ENCODE results near the gene PDLIM3.
"Not testable (repeated sequence)": the region's sequence is repeated elsewhere in the genome, so short reads cannot be mapped to it uniquely, and the experiment has no call there.

The PDLIM3 gene

DNA sequence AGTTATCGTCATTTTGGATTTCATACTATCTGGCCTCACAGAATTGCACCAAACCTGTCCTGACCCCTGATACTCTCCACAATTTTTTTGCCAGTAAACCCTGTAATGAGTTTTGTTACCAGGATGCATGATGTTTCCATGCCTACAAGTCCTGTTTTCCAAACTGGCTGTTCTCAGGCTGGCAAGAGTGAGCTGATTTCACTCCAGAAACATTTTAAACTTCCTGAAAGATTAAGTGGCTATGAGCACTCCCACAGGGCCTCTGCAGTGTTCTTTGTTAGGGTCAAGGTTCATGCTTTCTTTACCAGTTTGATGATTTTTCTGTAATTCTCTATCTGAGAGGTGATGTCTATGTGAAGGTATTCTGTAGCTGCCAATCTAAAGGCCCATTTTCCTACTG, 31.7 kb upstream of the PDLIM3 start:
- no peaks in the 10 kb centered on the region for H3K36me3 ChIP-seq (ENCODE audit: insufficient read depth, low read length)
- H3K27me3 ChIP-seq (ENCODE audit: control insufficient read depth in 1 of 2, insufficient read depth in 2 of 2, low read length in 2 of 2): no peaks in the 10 kb centered on the region
- peak overlapping the region; percentile 89 for H3K27ac ChIP-seq (ENCODE audit: low read depth, low read length)
- H3K9me3 ChIP-seq (ENCODE audit: low read length): no peaks in the 10 kb centered on the region
- H3K4me3 ChIP-seq (ENCODE audit: low read depth in 1 of 2, low read length in 2 of 2): peak overlapping the region in 1 of 2 donors; percentile 42
- peak overlapping the region; percentile 18 for H3K9ac ChIP-seq (ENCODE audit: low read length)
- peaks cover 56% of the 10 kb centered on the region for H3K4me1 ChIP-seq (ENCODE audit: insufficient read depth, low read length)

DNA sequence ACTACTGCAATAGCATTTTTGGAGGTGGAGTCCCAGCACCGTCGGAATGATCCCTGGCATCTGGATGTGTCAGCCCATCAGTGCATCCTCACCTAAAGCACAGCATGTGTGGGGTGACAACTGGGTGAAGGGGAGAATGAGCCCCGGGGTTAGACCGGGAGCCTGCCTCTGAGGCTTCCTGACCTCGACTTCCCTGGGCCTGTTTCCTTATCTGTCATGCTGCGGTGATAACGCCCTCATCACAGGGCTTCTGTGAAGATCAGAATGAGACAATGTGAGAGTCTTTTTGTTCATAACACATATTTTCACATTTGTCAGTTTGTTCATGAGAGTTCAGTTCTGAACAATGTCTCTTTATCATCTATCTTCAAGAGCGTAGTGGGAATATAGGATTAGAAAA, 31.1 kb upstream of the PDLIM3 start:
- peak overlapping the region; percentile 89 for H3K27ac ChIP-seq (ENCODE audit: low read depth, low read length)
- H3K27me3 ChIP-seq (ENCODE audit: control insufficient read depth in 1 of 2, insufficient read depth in 2 of 2, low read length in 2 of 2): no peaks in the 10 kb centered on the region
- peaks cover 56% of the 10 kb centered on the region for H3K4me1 ChIP-seq (ENCODE audit: insufficient read depth, low read length)
- peak overlapping the region; percentile 18 for H3K9ac ChIP-seq (ENCODE audit: low read length)
- H3K36me3 ChIP-seq (ENCODE audit: insufficient read depth, low read length): no peaks in the 10 kb centered on the region
- H3K4me3 ChIP-seq (ENCODE audit: low read depth in 1 of 2, low read length in 2 of 2): no peak overlapping the region
- H3K9me3 ChIP-seq (ENCODE audit: low read length): no peaks in the 10 kb centered on the region

GRCh38 chr4:185565696-185566095, 30.4 kb upstream of the PDLIM3 start:
- Histone ChIP-seq H3K9ac (ENCODE audit: low read length) (no peak overlapping the region), H3K27ac (ENCODE audit: low read depth, low read length) (peak overlapping the region; percentile 89), H3K4me1 (ENCODE audit: insufficient read depth, low read length) (peaks cover 56% of the 10 kb centered on the region), H3K27me3 (ENCODE audit: control insufficient read depth in 1 of 2, insufficient read depth in 2 of 2, low read length in 2 of 2) (no peaks in the 10 kb centered on the region), H3K36me3 (ENCODE audit: insufficient read depth, low read length) (no peaks in the 10 kb centered on the region), H3K4me3 (ENCODE audit: low read depth in 1 of 2, low read length in 2 of 2) (no peak overlapping the region), H3K9me3 (ENCODE audit: low read length) (no peaks in the 10 kb centered on the region)

DNA sequence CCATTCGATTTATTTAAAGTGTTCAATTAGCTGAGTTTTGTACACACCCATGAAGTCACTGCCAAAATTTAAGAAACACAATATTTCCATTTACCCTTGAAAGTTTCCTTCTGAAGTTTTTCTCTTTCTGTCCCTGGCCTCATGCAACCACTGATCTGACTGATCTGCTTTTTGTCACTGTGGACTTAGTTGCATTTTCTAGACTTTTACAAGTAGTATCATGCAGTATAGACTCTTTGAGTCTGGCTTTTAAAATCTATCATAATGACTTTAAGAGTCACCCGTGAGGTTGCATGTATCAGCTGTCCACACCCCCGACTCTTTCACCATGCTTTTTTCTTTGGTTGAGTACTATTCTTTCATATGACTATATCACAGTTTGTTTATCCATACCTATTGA, 29.0 kb upstream of the PDLIM3 start:
- Histone ChIP-seq H3K36me3 (ENCODE audit: insufficient read depth, low read length) (no peaks in the 10 kb centered on the region), H3K9ac (ENCODE audit: low read length) (no peak overlapping the region), H3K4me1 (ENCODE audit: insufficient read depth, low read length) (peaks cover 55% of the 10 kb centered on the region), H3K27ac (ENCODE audit: low read depth, low read length) (peak overlapping the region; percentile 5), H3K9me3 (ENCODE audit: low read length) (no peaks in the 10 kb centered on the region), H3K27me3 (ENCODE audit: control insufficient read depth in 1 of 2, insufficient read depth in 2 of 2, low read length in 2 of 2) (no peaks in the 10 kb centered on the region), H3K4me3 (ENCODE audit: low read depth in 1 of 2, low read length in 2 of 2) (no peak overlapping the region)

GRCh38 chr4:185562531-185562930, 27.2 kb upstream of the PDLIM3 start:
- no peak overlapping the region for H3K27ac ChIP-seq (ENCODE audit: low read depth, low read length)
- no peak overlapping the region for H3K9ac ChIP-seq (ENCODE audit: low read length)
- H3K9me3 ChIP-seq (ENCODE audit: low read length): no peaks in the 10 kb centered on the region
- no peak overlapping the region for H3K4me3 ChIP-seq (ENCODE audit: low read depth in 1 of 2, low read length in 2 of 2)
- H3K27me3 ChIP-seq (ENCODE audit: control insufficient read depth in 1 of 2, insufficient read depth in 2 of 2, low read length in 2 of 2): no peaks in the 10 kb centered on the region
- H3K36me3 ChIP-seq (ENCODE audit: insufficient read depth, low read length): no peaks in the 10 kb centered on the region
- peaks cover 38% of the 10 kb centered on the region for H3K4me1 ChIP-seq (ENCODE audit: insufficient read depth, low read length)

- Histone ChIP-seq H3K4me1 (ENCODE audit: insufficient read depth, low read length) (peaks cover 18% of the 10 kb centered on the region), H3K4me3 (ENCODE audit: low read depth in 1 of 2, low read length in 2 of 2) (no peak overlapping the region), H3K9ac (ENCODE audit: low read length) (no peak overlapping the region), H3K27ac (ENCODE audit: low read depth, low read length) (no peak overlapping the region), H3K9me3 (ENCODE audit: low read length) (no peaks in the 10 kb centered on the region), H3K36me3 (ENCODE audit: insufficient read depth, low read length) (no peaks in the 10 kb centered on the region), H3K27me3 (ENCODE audit: control insufficient read depth in 1 of 2, insufficient read depth in 2 of 2, low read length in 2 of 2) (no peaks in the 10 kb centered on the region)
Observed at GRCh38 chr4:185560316-185560715, 25.0 kb upstream of the PDLIM3 start.

- H3K4me1 ChIP-seq (ENCODE audit: insufficient read depth, low read length): peaks cover 18% of the 10 kb centered on the region
- H3K9ac ChIP-seq (ENCODE audit: low read length): no peak overlapping the region
- no peaks in the 10 kb centered on the region for H3K9me3 ChIP-seq (ENCODE audit: low read length)
- no peaks in the 10 kb centered on the region for H3K27me3 ChIP-seq (ENCODE audit: control insufficient read depth in 1 of 2, insufficient read depth in 2 of 2, low read length in 2 of 2)
- no peak overlapping the region for H3K27ac ChIP-seq (ENCODE audit: low read depth, low read length)
- no peaks in the 10 kb centered on the region for H3K36me3 ChIP-seq (ENCODE audit: insufficient read depth, low read length)
- no peak overlapping the region for H3K4me3 ChIP-seq (ENCODE audit: low read depth in 1 of 2, low read length in 2 of 2)
Observed at GRCh38 chr4:185559915-185560281, 24.6 kb upstream of the PDLIM3 start.

- not testable (repeated sequence) for H3K27ac ChIP-seq (ENCODE audit: low read depth, low read length); H3K36me3 ChIP-seq (ENCODE audit: insufficient read depth, low read length); H3K9me3 ChIP-seq (ENCODE audit: low read length); H3K27me3 ChIP-seq (ENCODE audit: control insufficient read depth in 1 of 2, insufficient read depth in 2 of 2, low read length in 2 of 2); H3K9ac ChIP-seq (ENCODE audit: low read length); H3K4me3 ChIP-seq (ENCODE audit: low read depth in 1 of 2, low read length in 2 of 2)
- peaks cover 22% of the 10 kb centered on the region for H3K4me1 ChIP-seq (ENCODE audit: insufficient read depth, low read length)
Observed at GRCh38 chr4:185559251-185559914, 24.1 kb upstream of the PDLIM3 start.

DNA sequence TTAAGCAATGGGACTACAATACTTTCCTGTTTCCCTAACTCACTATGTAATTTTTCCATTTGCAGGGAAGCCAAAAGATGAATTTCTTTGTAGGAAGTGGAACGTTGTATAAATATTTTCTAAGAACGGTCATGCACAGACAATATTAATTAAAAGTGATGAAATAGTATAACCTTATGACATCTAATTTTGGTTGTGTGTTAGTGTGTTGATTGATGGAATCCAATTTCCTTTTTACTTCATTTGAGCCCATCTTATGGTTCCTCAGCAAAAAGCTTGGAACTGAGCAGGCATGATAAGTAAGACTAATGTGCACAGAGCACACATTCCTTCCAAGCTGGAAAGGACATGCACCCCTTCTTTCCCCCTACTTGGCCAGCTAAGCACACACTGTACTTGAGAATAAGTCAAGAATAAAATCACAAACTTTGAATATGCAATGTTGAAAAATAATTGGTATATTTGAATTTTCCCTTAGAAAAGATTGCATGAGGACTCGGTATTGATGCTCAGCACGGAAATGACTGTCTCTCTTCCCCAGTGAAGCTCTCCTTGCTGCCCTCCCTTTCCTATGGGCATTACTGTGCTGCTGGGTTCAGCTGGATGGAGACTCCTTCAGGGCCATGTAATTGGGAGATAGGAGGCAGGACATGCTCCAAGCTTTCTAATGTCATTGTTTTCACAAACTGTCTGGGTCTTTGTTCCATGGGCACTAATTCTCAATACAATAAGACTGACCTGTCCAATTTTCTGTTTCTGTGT, 19.2 kb upstream of the PDLIM3 start:
- no peaks in the 10 kb centered on the region for H3K9me3 ChIP-seq (ENCODE audit: low read length)
- no peak overlapping the region for H3K4me3 ChIP-seq (ENCODE audit: low read depth in 1 of 2, low read length in 2 of 2)
- no peak overlapping the region for H3K9ac ChIP-seq (ENCODE audit: low read length)
- H3K27ac ChIP-seq (ENCODE audit: low read depth, low read length): no peak overlapping the region
- peaks cover 5% of the 10 kb centered on the region for H3K4me1 ChIP-seq (ENCODE audit: insufficient read depth, low read length)
- H3K36me3 ChIP-seq (ENCODE audit: insufficient read depth, low read length): no peaks in the 10 kb centered on the region
- no peaks in the 10 kb centered on the region for H3K27me3 ChIP-seq (ENCODE audit: control insufficient read depth in 1 of 2, insufficient read depth in 2 of 2, low read length in 2 of 2)

DNA sequence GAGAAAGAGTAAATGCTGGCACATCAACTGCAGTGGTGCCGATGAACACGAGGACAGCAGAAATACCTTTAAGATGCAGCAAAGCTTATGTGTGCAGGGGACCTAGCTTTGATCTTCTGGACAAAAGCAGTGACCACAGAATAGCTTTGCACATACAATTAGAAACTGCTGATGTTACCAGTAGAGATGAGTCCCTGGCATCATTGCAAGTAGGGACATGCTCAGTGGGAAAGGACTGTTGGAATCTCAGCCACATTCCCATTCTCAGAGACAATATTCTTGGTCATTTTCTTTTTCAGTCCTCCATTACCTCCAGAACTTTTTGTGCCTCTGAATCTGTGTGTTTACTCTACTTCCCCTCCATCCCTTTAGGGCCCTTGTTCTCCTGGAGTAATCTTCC, 16.9 kb upstream of the PDLIM3 start:
- H3K27ac ChIP-seq (ENCODE audit: low read depth, low read length): no peak overlapping the region
- no peaks in the 10 kb centered on the region for H3K27me3 ChIP-seq (ENCODE audit: control insufficient read depth in 1 of 2, insufficient read depth in 2 of 2, low read length in 2 of 2)
- H3K9ac ChIP-seq (ENCODE audit: low read length): no peak overlapping the region
- no peaks in the 10 kb centered on the region for H3K9me3 ChIP-seq (ENCODE audit: low read length)
- peaks cover 5% of the 10 kb centered on the region for H3K4me1 ChIP-seq (ENCODE audit: insufficient read depth, low read length)
- H3K4me3 ChIP-seq (ENCODE audit: low read depth in 1 of 2, low read length in 2 of 2): no peak overlapping the region
- no peaks in the 10 kb centered on the region for H3K36me3 ChIP-seq (ENCODE audit: insufficient read depth, low read length)

- Histone ChIP-seq H3K27ac (ENCODE audit: low read depth, low read length) (peak overlapping the region; percentile 31), H3K9me3 (ENCODE audit: low read length) (no peaks in the 10 kb centered on the region), H3K4me1 (ENCODE audit: insufficient read depth, low read length) (peaks cover 5% of the 10 kb centered on the region), H3K9ac (ENCODE audit: low read length) (no peak overlapping the region), H3K4me3 (ENCODE audit: low read depth in 1 of 2, low read length in 2 of 2) (no peak overlapping the region), H3K36me3 (ENCODE audit: insufficient read depth, low read length) (no peaks in the 10 kb centered on the region), H3K27me3 (ENCODE audit: control insufficient read depth in 1 of 2, insufficient read depth in 2 of 2, low read length in 2 of 2) (no peaks in the 10 kb centered on the region)
Observed at GRCh38 chr4:185550933-185551332, 15.6 kb upstream of the PDLIM3 start.
